ENCODE data around the gene RASSF5.
A peak's percentile ranks its signal among the peaks of the same experiment; 100 is the strongest.

RASSF5 gene

GRCh38 chr1:206541236-206541833 is 34.0 kb downstream of the RASSF5 start:
- H3K4me3 ChIP-seq (ENCODE audit: low read depth, low read length), result no peak overlapping the region
- no peak for TF ChIP-seq CTCF (IDR thresholded peaks at IDR 0.05; ENCODE audit: low read depth, low read length, missing control alignments)
- no peak for DNase-seq (ENCODE audit: low read depth)

GRCh38 chr1:206544562-206545257 is 37.4 kb downstream of the RASSF5 start:
- no peak overlapping the region for H3K4me3 ChIP-seq (ENCODE audit: low read depth, low read length)
- peak; percentile 90 for TF ChIP-seq CTCF (IDR thresholded peaks at IDR 0.05; ENCODE audit: low read depth, low read length, missing control alignments)
- DNase-seq (ENCODE audit: low read depth), result no peak

- TF ChIP-seq CTCF (IDR thresholded peaks at IDR 0.05; ENCODE audit: low read depth, low read length, missing control alignments), result no peak
- DNase-seq (ENCODE audit: low read depth), result no peak
- H3K4me3 ChIP-seq (ENCODE audit: low read depth, low read length), result no peak overlapping the region
These were observed 38.0 kb downstream of the RASSF5 start for GRCh38 chr1:206545351-206545750.

GRCh38 chr1:206547104-206547503 is 39.8 kb downstream of the RASSF5 start:
- no peak for DNase-seq (ENCODE audit: low read depth)
- no peak overlapping the region for H3K4me3 ChIP-seq (ENCODE audit: low read depth, low read length)
- TF ChIP-seq CTCF (IDR thresholded peaks at IDR 0.05; ENCODE audit: low read depth, low read length, missing control alignments), result no peak

- TF ChIP-seq CTCF (IDR thresholded peaks at IDR 0.05; ENCODE audit: low read depth, low read length, missing control alignments), result no peak
- DNase-seq (ENCODE audit: low read depth), result no peak
- H3K4me3 ChIP-seq (ENCODE audit: low read depth, low read length), result no peak overlapping the region
These were observed 43.1 kb downstream of the RASSF5 start for GRCh38 chr1:206550446-206550845.

GRCh38 chr1:206551296-206551985 is 44.1 kb downstream of the RASSF5 start:
- no peak overlapping the region for H3K4me3 ChIP-seq (ENCODE audit: low read depth, low read length)
- TF ChIP-seq CTCF (IDR thresholded peaks at IDR 0.05; ENCODE audit: low read depth, low read length, missing control alignments), result no peak

More at GRCh38 chr1:206551296-206551985, 44.1 kb downstream of the RASSF5 start:
- DNase-seq (ENCODE audit: low read depth), result no peak
